ENCODE measurements around the gene ANO2.

DNA sequence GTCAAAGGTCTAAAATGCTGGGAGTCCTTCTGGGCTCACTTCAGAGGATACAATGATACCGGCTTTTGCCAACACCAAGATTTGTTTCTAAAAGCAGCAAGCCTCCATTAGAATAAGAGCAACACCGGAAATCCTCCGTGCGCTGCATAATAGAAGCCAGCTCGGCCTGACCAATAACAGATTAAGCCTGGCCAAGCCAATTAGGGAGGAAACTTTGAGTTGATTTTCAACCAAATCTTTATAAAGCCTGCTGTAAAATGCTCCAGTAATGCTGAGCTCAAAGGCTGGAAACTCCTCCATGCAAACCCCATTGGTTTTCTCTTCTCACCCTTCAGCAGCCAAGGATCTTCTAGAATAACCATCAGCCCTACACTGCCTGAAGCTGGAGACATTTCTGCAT, 363.0 kb downstream of the ANO2 start:
- no peak for TF ChIP-seq POLR2A (IDR thresholded peaks at IDR 0.05)
- TF ChIP-seq CTCF (IDR thresholded peaks at IDR 0.05): no peak

Measured in uterus (tissue), 2 donors.